GM19372 (cell line): ENCODE results near the gene WRAP53.
"Not testable (repeated sequence)": the region's sequence is repeated elsewhere in the genome, so short reads cannot be mapped to it uniquely, and the experiment has no call there.

ENCODE experiments used
- ATAC-seq: cut with Tn5 transposase; IDR thresholded peaks from one replicate; pipeline ENCODE4 v1.9.1; 2021; ENCODE audit warnings: mild to moderate bottlenecking, low read depth, moderate library complexity; ENCODE audit not compliant: unreplicated experiment

Gene WRAP53

DNA sequence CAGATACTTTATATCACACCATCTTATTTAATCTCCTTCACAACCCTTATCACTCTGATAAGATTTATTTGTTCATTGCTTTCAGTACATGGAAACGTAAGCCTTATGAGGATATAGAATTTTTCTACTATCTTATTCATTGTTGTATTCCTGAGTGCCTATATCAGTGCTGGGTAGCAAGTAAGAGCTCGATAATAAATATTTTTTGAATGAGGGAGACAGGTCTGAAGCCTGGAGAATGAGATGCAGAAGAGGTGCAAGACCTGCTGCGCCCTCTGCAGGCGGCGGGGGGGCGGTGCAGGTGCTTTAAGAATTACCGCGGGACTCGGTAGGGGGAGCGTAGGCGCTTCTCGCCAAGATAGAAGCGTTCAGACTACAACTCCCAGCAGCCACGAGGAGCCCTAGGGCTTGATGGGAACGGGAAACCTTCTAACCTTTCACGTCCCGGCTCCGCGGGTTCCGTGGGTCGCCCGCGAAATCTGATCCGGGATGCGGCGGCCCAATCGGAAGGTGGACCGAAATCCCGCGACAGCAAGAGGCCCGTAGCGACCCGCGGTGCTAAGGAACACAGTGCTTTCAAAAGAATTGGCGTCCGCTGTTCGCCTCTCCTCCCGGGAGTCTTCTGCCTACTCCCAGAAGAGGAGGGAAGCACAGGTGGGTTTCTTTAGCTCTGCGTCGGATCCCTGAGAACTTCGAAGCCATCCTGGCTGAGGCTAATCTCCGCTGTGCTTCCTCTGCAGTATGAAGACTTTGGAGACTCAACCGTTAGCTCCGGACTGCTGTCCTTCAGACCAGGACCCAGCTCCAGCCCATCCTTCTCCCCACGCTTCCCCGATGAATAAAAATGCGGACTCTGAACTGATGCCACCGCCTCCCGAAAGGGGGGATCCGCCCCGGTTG lies at the start of gene WRAP53:
WRAP53 (plus strand) TSS at position 570 of the 900 bp plus-strand sequence; CDS start at position 742, 172 bp downstream.
- peak; percentile 71 for ATAC-seq

DNA sequence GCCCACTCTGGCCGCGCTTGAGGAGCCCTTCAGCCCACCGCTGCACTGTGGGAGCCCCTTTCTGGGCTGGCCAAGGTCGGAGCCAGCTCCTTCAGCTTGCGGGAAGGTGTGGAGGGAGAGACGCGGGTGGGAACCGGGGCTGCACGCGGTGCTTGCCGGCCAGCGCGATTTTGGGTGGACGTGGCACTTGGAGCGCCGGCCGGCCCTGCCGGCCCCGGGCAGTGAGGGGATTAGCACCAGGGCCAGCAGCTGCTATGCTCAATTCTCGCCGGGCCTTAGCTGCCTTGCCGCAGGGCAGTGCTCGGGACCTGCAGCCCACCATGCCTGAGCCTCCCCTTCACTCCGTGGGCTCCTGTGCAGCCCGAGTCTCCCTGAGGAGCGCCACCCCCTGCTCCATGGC lies 47.5 kb upstream of the WRAP53 start:
- no peak for ATAC-seq

DNA sequence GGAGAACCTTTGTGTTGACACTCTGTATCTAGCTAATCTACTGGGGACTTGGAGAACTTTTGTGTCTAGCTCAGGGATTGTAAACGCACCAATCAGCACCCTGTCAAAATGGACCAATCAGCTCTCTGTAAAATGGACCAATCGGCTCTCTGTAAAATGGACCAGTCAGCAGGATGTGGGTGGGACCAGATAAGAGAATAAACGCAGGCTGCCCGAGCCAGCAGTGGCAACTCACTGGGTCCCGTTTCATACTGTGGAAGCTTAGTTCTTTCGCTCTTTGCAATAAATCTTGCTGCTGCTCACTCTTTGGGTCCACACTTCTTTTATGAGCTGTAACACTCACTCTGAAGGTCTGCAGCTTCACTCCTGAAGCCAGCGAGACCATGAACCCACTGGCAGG lies 46.6 kb upstream of the WRAP53 start:
- not testable (repeated sequence) for ATAC-seq

DNA sequence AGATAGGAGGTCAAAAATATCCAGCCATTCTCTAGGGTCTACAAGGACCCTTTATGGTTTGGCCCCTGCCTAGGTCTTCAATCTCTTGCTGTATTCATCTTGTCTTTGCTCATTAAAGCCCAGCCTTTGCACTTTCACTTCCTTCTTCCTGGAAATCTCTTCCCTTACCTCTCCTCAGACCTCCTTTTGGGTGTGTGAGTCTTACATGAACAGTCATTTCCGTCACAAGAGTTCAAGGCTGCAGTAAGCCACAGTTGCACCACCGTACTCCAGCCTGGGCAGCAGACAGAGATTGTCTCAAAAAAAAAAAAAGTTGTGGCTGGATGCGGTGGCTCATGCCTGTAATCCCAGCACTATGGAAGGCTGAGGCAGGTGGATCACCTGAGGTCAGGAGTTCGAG lies 43.5 kb upstream of the WRAP53 start:
- ATAC-seq, result no peak

DNA sequence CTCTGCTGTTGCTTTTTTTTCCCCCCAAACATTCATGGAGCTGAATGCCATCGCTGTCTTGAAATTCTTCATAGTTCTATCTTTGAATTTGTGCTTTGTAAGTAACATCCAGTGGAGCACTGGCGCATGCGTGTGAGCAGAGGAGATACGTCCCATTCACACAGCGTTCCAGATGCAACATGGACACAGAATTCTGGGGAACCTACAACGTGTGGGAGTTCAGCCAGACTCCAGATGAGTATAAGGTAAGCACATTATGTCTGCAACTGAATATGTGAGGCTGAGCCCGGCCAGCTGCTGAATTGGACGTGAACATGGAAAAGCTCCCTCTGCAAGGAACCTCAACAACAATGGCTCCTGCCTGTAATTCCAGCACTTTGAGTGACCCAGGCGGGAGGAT lies 41.8 kb upstream of the WRAP53 start:
- ATAC-seq, result no peak

DNA sequence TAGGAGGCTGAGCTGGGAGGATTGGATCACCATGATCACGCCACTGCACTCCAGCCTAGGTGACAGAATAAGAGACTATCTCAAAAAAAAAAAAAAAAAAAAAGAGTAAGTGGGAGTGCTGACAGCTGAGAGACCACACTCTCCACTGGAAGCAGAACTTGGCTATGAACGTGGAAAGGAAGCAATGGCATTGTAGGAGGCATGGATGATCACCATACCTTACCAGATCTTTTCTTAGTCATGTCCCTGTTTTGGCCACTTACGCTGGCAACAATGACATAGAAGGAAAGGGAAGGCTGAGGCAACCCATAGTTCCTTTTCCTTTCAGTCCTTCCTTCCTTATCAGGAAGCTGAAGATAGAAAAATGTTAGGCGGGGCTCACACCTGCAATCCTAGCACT lies 41.3 kb upstream of the WRAP53 start:
- no peak for ATAC-seq

DNA sequence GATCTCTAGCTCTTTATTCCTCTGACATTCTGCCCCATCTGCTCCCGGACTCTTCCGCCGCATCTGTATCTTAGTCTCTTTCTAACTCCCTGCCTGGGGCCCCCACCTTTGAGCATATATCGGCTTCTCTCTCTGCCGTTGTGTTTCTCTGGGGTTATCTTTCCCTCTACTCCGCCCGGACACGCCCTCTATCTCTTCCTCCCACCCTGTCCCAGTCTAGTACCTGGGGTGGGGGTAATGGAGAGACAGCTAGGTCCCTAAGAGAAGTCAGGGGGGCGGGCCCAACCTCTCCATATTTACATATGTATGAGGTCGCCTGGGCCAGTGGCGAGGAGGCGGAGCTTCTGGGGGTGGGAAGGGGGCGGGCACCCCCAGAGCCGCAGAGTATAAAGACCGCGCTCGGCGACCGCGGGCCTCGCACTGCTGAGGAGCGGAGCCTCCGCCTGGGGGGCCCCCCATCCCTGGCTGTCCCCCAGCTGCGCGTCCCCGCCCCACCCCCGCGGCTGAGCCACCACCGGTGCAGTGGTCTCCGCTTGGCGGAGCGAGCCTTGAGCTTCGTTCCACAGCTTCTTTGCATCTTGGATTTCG lies 37.7 kb upstream of the WRAP53 start, which contains the start of gene ATP1B2:
ATP1B2 (plus strand) TSS at position 418 of the 588 bp plus-strand sequence. CDS start 593 bp downstream, outside the sequence.
- no peak for ATAC-seq

DNA sequence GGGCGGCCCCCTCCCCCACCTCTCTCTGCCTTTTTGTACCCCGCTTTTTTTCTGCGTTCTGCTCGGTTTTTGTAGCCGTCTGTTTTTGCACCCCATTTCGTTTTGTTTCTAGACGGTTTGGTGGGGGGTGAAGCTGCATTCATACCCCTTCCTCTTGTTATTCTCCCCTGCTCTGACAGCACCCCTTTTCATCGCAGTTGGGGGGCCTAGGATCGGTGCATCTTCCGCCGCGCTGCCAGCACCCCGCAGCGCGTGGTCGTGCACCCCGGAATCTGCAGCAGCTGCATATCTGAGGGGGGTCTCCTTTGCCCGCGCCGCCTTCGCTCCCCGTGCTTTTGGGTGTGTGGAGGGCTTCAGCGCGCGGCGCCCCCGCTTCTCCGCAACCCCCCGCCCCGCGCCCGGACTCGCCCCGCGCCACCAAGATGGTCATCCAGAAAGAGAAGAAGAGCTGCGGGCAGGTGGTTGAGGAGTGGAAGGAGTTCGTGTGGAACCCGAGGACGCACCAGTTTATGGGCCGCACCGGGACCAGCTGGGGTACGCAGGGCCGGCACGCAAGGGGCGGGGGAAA lies 37.1 kb upstream of the WRAP53 start:
- no peak for ATAC-seq

DNA sequence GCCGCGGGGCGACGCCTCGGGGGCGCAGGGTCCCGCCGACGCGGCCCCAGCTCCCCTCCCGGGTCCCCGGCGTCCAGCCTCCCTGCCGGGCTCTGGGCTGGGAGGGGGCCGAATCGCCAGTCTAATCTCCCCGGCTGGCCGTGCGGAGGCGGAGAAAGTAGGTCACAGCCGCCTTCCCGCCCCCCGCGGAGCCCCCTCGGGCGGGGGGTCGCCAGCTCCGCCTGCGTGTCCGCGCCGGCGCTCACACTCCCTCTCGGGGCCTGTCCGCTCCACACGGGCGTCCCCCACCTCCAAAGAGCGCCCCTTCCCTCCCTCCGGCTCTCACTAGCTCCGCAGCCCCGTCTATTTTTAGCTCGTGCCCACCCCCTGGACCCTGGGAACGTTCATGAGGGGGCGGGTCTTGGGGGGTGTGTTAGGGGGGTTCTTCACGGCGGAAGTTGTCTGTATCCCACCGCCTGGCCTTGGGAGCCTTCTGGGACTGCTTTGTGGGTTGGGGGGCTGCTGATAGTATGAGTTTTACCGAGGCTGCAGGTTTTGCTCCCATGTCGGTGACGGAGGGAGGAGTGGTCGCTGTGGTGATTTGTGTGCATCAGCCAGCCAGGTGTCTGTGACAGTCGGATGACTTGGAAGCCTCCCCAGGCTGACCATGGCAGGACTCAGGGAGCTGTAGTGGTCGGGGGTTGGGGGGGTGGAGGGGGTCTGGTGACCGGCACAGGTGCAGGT lies 36.5 kb upstream of the WRAP53 start:
- ATAC-seq, result no peak

DNA sequence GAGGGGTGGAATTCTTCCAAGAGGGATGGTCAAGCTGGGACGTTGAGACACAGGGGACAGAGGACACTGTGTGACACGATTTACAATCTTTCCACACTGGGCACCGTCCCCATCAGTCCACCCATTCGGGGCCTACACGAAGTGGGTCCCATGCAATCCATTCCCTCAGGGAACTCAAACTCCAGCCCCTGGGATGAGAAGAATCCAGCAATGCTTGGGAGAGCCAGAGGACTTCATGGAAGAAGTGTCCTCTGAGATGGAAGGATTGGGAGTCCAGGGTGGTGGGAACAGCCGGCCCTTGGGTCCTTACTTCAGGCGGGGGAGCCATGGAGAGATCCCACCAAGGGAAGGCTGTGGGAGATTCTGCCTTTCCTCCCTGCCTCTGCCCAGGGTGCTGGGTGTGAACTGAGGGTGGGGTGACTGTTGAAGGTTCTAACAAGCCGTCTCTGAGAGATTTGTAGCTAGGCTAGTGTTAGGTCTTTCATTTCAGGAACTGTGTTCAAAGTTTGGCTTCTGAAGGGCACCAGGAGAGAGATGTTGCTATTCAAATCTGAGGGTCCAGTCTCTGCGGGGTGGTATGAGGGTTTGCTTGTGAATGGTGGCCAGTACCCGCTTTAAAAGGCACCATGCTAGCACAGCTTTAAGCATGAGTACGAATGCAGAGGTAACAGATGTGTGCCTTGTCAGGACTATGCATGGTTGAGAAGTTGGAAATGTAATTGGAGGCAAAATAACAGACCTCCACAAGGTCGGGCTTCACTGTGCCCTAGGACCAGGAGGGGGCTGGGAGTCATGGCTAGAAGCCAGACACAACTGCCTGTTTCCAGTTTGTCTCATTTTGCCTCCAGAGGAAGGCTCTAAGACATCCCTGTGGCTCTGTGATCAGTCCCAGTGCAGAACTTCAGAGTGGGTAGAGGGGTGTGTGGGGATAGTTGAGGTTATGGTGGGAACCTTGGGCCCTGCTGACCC lies 35.6 kb upstream of the WRAP53 start:
- no peak for ATAC-seq

DNA sequence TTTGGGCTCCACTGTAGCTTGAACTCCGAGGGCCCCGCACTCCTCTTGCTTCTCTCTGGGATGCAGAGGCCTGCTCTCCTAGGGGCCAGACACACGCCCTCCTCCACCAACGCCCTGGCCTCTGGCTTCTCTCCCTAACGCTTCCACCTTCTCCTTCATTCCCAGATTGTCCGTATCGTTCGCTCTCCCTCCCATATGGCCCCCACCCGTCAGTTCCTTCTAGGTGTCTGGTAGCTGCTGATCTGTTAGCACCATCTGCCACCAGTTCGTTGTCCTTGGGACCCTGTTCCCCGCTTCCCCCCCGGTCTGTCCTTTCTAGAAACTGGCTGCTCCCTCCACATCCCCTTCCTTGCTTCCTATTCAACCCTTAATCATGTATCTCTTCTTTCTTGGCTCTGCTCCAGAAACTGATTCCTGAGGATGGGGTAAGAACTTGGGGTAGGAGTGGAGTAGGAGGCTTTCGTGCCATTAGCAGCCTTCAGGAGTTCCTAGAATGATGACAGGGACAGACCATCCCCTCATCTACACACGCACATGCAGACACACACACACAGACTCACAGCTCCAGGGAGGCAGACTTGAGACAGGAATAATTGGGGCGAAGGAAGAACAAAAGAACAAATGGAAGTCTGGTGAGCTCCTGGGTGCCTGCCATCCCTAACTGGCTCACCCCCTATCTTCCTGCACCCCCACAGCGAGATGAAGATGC lies 33.3 kb upstream of the WRAP53 start:
- ATAC-seq, result no peak

DNA sequence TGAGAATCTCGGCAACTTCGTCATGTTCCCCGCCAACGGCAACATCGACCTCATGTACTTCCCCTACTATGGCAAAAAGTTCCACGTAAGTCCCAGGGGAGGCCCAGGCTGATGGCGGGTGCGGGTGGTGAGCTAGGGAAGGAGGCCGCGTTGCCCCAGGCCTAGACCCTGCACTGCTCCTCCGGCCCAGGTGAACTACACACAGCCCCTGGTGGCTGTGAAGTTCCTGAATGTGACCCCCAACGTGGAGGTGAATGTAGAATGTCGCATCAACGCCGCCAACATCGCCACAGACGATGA lies 32.8 kb upstream of the WRAP53 start:
- no peak for ATAC-seq

DNA sequence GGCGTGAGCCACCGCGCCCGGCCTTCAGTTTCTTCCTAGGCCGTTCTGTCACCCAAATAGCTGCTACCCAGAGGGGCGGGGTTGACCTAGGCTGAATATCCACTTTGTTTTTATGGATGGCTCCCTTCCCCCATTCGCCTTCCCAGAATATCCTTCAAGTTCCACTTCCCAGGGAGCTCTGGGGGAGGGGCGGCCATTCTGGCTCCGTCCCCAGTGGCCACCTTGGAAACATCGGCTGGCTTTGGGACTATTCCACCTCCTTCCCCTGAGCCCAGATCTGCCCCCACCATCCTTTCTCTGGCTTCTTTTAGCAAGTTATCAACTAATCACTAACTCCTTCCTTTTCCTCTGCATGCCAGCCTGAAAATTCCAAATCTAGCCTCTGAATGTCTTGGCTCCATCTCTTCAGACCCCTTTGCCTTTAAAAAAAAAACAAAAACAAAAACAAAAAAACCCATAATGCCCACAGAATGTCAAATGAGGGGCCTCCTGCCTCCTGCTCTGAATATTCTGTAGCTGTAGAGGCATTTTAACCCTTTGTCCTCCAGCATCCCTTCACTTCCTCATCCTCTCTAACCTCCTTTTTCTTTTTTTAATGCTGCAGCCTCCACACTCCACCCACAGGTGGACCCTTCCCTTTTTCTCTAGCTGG lies 31.2 kb upstream of the WRAP53 start:
- ATAC-seq, result no peak

DNA sequence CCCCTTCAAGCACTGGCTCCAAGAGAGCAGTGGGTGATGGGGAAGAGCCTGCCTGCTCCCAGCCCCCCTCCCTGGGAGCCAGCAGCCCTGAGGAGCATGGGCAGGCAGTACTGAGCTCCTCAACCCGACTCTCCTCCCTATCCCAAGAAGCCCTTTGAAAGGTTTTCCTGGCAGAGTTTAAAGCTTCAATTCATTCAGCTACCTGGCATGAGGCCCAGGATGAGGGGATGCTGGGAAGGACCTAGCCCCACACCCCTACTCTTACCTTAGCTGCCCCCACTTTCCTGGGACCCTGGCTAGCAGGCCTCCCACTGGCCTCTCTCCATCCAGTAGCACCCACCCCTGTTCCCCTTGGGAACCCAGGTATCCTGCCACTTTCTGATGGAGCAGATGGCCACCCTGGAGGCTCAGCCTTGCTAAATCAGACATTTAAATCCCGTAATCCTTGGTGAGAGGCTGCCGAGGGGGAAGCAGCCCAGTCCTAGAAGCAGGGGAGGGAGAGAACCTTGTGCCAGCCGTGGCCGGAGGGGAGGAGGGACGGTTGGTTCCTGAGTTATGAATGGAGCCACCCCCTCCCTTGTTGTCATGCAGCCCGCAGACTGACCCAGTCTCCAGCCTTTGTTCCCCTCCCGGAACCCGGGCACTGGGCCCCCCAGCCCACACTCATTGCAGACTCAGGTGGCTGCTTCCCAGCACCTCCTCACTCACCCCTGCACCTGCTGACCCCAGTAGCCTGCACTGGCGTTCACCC lies 20.4 kb upstream of the WRAP53 start:
- ATAC-seq, result no peak

DNA sequence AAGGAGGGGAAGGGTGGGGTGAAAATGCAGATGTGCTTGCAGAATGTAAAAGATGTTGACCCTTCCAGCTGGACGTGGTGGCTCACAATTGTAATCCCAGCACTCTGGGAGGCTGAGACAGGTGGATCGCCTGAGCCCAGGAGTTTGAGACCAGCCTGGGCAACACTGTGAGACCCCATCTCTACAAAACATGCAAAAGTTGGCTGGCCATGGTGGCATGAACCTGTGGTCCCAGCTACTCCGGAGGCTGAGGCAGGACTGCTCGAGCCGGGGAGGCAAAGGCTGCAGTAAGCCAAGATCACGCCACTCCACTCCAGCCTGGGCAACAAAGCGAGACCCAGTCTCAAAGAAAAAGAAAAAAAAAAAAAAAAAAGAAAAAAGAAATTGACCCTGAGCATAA lies 19.8 kb upstream of the WRAP53 start:
- no peak for ATAC-seq

DNA sequence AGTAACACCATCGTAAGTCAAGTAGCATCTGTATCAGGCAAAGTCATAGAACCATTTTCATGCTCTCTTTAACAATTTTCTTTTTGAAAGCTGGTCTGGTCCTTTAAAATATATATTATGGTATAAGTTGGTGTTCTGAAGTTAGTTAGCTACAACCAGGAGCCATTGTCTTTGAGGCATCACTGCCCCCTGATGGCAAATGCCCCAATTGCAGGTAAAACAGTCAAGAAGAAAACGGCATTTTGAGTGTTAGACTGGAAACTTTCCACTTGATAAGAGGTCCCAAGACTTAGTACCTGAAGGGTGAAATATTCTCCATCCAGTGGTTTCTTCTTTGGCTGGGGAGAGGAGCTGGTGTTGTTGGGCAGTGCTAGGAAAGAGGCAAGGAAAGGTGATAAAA lies 15.0 kb upstream of the WRAP53 start:
- ATAC-seq, result no peak

DNA sequence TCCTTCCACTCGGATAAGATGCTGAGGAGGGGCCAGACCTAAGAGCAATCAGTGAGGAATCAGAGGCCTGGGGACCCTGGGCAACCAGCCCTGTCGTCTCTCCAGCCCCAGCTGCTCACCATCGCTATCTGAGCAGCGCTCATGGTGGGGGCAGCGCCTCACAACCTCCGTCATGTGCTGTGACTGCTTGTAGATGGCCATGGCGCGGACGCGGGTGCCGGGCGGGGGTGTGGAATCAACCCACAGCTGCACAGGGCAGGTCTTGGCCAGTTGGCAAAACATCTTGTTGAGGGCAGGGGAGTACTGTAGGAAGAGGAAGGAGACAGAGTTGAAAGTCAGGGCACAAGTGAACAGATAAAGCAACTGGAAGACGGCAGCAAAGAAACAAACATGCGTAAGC lies 13.3 kb upstream of the WRAP53 start:
- ATAC-seq, result no peak

DNA sequence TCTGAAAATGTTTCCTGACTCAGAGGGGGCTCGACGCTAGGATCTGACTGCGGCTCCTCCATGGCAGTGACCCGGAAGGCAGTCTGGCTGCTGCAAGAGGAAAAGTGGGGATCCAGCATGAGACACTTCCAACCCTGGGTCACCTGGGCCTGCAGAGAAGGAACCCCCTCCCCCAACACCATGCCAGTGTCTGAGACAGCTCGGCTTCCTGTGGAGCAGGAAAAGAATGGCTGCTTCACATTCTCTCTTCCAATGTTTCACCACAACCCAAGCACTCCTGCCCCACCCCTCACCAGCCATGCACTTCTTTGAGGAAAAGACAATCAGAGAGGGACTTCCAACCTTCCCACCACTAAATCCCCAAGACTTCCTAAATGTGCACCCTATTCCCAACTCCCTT lies 11.7 kb upstream of the WRAP53 start:
- no peak for ATAC-seq
